Effector memory CD4-positive, alpha-beta T cell (primary cell): ENCODE data around the gene MEGF10.
"Not testable (repeated sequence)": the region's sequence is repeated elsewhere in the genome, so short reads cannot be mapped to it uniquely, and the experiment has no call there.

Experiments used
- DNase-seq, 3 donors: peaks; one replicate each; pipeline ENCODE4 v3.0.0-alpha.2; 2020
- H3K27ac ChIP-seq: 2 replicates; pipeline ENCODE4 v1.7.0; 2013; ENCODE audit warnings: mild to moderate bottlenecking, low read length, moderate library complexity; ENCODE audit not compliant: insufficient read depth, poor library complexity, severe bottlenecking
- H3K27me3 ChIP-seq: replicated peaks from 2 replicates; pipeline ENCODE4 v1.7.0; 2013; ENCODE audit warnings: mild to moderate bottlenecking, low read length; ENCODE audit not compliant: insufficient read depth, control insufficient read depth, poor library complexity, severe bottlenecking
- H3K36me3 ChIP-seq: 2 replicates; pipeline ENCODE4 v1.7.0; 2013; ENCODE audit warnings: mild to moderate bottlenecking, low read length, moderate library complexity; ENCODE audit not compliant: control insufficient read depth, insufficient read depth
- H3K4me1 ChIP-seq: 2 replicates; pipeline ENCODE4 v1.7.0; 2013; ENCODE audit warnings: low read length, mild to moderate bottlenecking; ENCODE audit not compliant: control insufficient read depth, insufficient read depth, poor library complexity, severe bottlenecking
- H3K4me3 ChIP-seq: 2 replicates; pipeline ENCODE4 v1.7.0; 2013; ENCODE audit warnings: low read length, low read depth, mild to moderate bottlenecking; ENCODE audit not compliant: insufficient read depth, poor library complexity, severe bottlenecking
- H3K9me3 ChIP-seq: 2 replicates; pipeline ENCODE4 v1.7.0; 2013; ENCODE audit warnings: mild to moderate bottlenecking, low read length, moderate library complexity; ENCODE audit not compliant: control insufficient read depth
- total RNA-seq, 3 donors: gene quantifications; one replicate each; lab custom pipeline; 2026; lab: John Stamatoyannopoulos, UW

MEGF10 gene
- total RNA-seq, result 0 reads per million in 3 donors

DNA sequence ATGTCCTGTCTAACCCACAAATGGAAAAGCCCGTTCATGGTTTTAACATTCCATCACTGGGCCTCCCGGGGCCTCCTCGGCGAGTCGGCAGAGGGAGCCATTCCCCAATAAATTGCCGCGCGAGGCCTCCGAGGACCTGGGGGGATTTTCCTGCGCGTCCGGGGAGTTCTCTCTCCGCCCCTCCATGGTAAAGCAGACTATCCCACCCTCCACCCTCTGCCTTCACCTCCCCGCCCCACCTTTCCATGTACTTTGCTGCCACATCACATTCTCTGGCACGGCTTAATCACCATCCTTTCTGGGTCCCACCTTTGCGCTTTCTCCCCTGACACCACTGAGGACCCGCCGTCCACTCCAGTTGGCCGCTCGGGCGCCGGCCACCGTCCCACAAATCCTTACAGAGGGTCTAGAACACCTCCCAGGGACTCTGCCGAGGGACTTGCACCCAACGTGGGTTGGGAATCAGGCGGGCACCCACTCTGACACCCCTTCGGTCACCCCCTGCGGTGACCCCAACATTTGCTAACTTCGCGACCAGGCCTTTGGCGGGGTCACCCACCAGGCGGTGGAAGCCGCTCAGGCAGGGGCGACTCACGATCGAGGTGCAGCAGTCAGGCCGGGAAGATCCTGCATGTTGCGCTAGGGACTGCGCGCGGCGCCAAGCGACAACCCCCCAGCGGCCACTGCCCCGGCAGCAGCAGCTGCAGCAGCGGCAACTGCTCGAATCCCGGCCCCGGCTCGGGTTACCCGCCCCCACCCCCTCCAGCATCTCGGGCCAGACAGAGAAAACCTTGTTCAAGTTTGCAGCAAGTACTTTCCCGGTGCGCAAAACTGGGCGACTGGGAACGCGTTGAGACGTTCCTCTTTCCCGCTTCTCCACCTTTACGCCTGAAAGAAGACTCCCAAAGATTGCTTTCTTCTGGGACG, at the start of gene MEGF10:
MEGF10 (plus strand) TSS at position 778 of the 927 bp plus-strand sequence. CDS start 40,513 bp downstream, outside the sequence.
- H3K4me3 ChIP-seq, result no peak within 1 kb of the TSS
- H3K4me1 ChIP-seq, result peaks cover 2% of the 10 kb centered on the region
- H3K9me3 ChIP-seq, result no peaks in the 10 kb centered on the region
- no peaks in the 10 kb centered on the region for H3K27me3 ChIP-seq
- H3K27ac ChIP-seq, result no peak within 1 kb of the TSS
- DNase-seq, result no peak
- no peaks in the 10 kb centered on the region for H3K36me3 ChIP-seq

DNA sequence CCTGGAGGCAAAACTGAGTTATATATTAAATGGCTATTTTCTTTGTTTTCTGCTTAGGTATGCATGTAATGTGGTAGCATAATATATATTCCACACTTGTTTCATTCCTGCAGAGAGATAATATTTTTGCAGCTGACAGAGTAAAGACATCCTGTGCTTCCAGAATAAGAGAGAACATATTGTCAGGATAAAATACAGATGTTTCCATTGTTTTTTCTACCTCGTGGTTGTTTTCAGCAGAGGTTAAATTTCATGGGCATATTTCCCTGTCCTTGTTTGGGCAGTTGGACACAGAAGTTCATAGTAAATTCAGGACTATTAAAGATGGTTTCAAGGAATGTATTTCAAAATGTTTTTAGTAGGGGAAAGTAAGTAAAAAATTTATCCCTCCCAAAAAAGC, 47.6 kb upstream of the MEGF10 start:
- H3K27ac ChIP-seq, result no peak overlapping the region
- H3K4me1 ChIP-seq, result no peaks in the 10 kb centered on the region
- no peaks in the 10 kb centered on the region for H3K27me3 ChIP-seq
- no peak for DNase-seq
- H3K36me3 ChIP-seq, result no peaks in the 10 kb centered on the region
- H3K9me3 ChIP-seq, result no peaks in the 10 kb centered on the region
- no peak overlapping the region for H3K4me3 ChIP-seq

DNA sequence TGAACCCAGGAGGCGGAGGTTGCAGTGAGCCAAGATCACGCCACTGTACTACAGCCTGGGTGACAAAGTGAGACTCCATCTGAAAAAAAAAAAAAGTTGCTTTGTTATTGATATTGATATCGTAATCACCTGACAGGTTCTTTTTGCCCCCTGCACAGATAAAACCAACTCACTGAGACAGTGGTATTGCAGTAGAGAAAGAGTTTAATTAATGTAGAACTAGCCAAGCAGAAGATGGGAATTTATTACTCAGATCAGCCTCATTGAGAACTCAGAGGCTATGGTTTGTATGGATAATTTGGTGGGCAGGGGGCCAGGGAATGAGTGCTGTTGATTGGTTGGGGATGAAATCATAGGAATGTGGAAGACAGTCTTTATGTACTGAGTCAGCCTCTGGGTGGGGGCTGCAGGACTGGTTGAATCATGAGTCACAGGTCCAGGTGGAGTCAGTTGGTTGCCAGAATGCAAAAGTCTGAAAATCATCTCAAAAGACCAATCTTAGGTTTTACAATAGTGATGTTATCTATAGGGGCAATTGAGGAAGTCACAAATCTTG, 35.8 kb upstream of the MEGF10 start:
- DNase-seq, result no peak
- Histone ChIP-seq H3K4me1 (no peaks in the 10 kb centered on the region), H3K4me3 (no peak overlapping the region), H3K27me3 (no peaks in the 10 kb centered on the region), H3K9me3 (peaks cover 3% of the 10 kb centered on the region), H3K36me3 (no peaks in the 10 kb centered on the region), H3K27ac (no peak overlapping the region)

DNA sequence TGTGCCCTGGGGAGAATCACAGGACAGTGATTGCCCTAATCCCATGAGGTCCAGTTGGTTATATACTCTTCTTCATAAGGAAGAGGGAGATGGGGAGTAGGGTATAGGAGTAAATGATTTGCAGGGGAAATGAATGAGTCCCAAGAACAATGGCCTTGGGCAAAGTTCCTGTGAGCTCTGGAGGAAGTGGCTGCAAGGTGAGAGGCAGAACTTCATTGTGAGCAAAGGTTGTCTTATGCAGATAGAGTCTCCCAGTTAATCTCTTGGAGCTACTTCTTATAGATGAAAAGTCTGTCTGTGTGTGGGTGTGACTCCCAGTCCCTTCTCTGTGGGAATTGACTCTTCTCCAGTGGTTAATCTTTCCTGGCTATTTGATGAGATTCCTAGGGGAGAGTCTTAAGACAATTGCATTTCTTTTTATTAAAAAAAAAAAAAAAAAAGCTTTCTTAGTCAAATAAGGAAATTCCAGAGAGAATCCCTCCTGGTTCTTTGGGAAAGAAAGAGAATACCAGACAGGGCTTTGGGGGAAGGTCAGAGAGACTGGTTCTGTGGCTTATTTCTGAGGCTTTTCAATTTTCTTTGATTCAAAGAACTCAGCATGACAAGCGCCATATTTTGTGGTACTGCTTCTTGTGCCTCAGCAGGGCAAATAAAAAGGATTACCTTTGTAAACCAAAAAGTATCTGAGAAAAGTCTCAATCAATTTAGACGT, 33.6 kb upstream of the MEGF10 start:
- Histone ChIP-seq H3K4me3 (no peak overlapping the region), H3K36me3 (no peaks in the 10 kb centered on the region), H3K4me1 (no peaks in the 10 kb centered on the region), H3K27me3 (no peaks in the 10 kb centered on the region), H3K27ac (no peak overlapping the region), H3K9me3 (peaks cover 3% of the 10 kb centered on the region)
- no peak for DNase-seq

DNA sequence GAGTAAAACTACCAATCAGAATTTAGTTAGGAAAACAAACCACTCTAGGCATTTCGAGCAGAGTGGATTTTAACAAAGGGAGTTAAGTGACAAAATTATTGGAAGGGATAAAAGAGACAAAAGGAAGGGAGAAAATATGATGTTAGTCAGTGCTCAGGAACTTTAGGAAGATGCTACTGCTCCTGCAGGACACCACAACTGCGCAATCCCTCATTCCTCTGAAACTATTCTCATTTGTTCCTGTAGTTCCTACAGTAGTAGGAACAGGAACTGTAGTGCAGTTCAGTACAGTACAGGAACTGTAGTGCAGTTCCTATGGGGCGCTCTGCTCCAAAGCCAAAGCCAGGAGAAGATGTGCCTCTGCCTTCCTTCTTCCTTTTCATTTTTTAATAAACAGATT, 29.9 kb upstream of the MEGF10 start:
- Histone ChIP-seq H3K27ac (no peak overlapping the region), H3K27me3 (no peaks in the 10 kb centered on the region), H3K4me3 (no peak overlapping the region), H3K4me1 (no peaks in the 10 kb centered on the region), H3K36me3 (no peaks in the 10 kb centered on the region), H3K9me3 (no peaks in the 10 kb centered on the region)
- no peak for DNase-seq

DNA sequence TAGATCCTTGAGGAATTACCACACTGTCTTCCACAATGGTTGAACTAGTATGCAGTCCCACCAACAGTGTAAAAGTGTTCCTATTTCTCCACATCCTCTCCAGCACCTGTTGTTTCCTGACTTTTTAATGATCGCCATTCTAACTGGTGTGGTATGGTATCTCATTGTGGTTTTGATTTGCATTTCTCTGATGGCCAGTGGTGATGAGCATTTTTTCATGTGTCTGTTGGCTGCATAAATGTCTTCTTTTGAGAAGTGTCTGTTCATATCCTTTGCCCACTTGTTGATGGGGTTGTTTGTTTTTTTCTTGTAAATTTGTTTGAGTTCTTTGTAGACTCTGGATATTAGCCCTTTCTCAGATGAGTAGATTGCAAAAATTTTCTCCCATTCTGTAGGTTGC, 25.1 kb upstream of the MEGF10 start:
- H3K9me3 ChIP-seq, H3K36me3 ChIP-seq, H3K4me1 ChIP-seq, H3K27me3 ChIP-seq, H3K4me3 ChIP-seq, H3K27ac ChIP-seq, DNase-seq: not testable (repeated sequence)

DNA sequence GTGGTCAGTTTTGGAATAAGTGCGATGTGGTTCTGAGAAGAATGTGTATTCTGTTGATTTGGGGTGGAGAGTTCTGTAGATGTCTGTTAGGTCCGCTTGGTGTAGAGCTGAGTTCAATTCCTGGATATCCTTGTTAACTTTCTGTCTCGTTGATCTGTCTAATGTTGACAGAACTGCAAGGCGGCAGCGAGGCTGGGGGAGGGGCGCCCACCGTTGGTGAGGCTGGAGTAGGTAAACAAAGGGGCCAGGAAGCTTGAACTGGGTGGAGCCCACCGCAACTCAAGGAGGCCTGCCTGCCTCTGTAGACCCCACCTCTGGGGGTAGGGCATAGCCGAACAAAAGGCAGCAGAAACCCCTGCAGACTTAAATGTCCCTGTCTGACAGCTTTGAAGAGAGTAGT, 22.3 kb upstream of the MEGF10 start:
- not testable (repeated sequence) for DNase-seq, H3K27me3 ChIP-seq, H3K27ac ChIP-seq

DNA sequence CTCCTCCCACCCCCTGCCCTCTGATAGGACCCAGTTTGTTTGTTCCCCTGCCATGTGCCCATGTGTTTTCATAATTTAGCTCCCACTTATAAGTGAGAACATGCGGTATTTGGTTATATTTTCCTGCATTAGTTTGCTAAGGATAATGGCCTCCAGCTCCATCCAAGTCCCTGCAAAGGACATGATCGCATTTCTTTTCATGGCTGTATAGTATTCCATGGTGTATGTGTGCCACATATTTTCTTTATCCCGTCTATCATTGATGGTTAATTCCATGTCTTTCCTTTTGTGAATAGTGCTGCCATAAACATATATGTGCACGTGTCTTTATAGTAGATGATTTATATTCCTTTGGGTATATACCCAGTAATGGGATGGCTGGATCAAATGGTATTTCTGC, 19.9 kb upstream of the MEGF10 start:
- H3K36me3 ChIP-seq, H3K27me3 ChIP-seq, H3K9me3 ChIP-seq, H3K4me3 ChIP-seq, H3K27ac ChIP-seq, H3K4me1 ChIP-seq, DNase-seq: not testable (repeated sequence)

More for the DNA sequence above, 22.3 kb upstream of the MEGF10 start:
- H3K36me3 ChIP-seq, H3K4me3 ChIP-seq, H3K9me3 ChIP-seq, H3K4me1 ChIP-seq: not testable (repeated sequence)

DNA sequence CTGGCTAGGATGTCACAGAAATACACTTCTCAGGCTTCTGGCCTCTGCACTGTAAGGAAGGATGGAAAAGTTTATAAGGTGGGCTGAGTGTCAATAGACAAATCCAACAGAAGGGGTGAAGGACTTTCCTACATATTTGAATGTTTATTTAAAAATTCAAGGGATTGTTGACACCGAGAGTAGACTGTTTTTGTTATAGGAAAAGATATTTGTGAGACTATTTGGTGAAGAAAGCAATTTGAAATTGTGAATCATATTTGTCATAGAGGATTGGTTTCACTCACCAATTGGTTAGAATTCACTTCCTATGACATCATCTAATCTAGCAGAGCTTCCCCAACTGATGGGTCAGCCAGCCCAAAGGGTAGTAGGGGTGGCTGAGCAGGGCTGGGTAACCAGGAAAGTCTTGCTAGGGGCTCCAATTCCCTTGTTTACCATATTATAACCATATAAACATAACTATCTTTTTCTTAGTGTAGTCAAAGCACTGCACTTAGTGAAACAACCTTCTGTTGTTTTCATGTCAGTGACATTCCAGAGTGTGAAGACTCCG, 14.9 kb upstream of the MEGF10 start:
- Histone ChIP-seq H3K4me1 (no peaks in the 10 kb centered on the region), H3K4me3 (no peak overlapping the region), H3K27me3 (peaks cover 2% of the 10 kb centered on the region), H3K27ac (no peak overlapping the region), H3K9me3 (no peaks in the 10 kb centered on the region), H3K36me3 (no peaks in the 10 kb centered on the region)
- no peak for DNase-seq
